PC-3 (cell line): ENCODE measurements around the gene TRAF3. TPM values are rescaled to one million over a fixed set of nuclear protein-coding genes. Genes with fewer than 3 reads are reported as not detected.

ENCODE experiments used
- ATAC-seq: fragments of 200-7000 bp; cut with Tn5 transposase; 2 replicates; pipeline ENCODE4 v1.9.1; 2020; ENCODE audit warnings: mild to moderate bottlenecking, moderate library complexity
- BruUV-seq: library from RNA; stranded (reverse); fragments of 400-500 nt; replicated peaks from 2 replicates; lab custom pipeline; 2021; lab: Mats Ljungman, UMichigan
- CTCF ChIA-PET: fragments of 300-600 bp; sonication (Branson Sonifier 250); formaldehyde crosslinking; loops from one replicate; lab custom pipeline; 2022; ENCODE audit warnings: antibody characterized with exemption; lab: Charles Lee
- POLR2A ChIA-PET: fragments of 300-600 bp; sonication (Branson Sonifier 250); formaldehyde crosslinking; loops from one replicate; lab custom pipeline; 2022; ENCODE audit warnings: antibody characterized with exemption; ENCODE audit not compliant: unreplicated experiment; lab: Charles Lee
- DNase-seq: peaks from one replicate; pipeline ENCODE4 v3.0.0-alpha.2; 2015
- H2AFZ ChIP-seq: fragments of 300-600 bp; sonication (generic); 2 replicates; pipeline ENCODE4 v1.6.0; 2016; ENCODE audit warnings: antibody characterized with exemption, low read length
- H3F3A ChIP-seq: fragments of 300-600 bp; sonication (generic); one replicate; pipeline ENCODE4 v1.6.0; 2017; ENCODE audit warnings: antibody characterized with exemption, low read length, control low read depth, mild to moderate bottlenecking; ENCODE audit not compliant: unreplicated experiment
- H3K27ac ChIP-seq: fragments of 300-600 bp; sonication (generic); 2 replicates; pipeline ENCODE4 v1.5.1; 2016; ENCODE audit warnings: mild to moderate bottlenecking, low read length
- H3K27me3 ChIP-seq: fragments of 300-600 bp; sonication (generic); 2 replicates; pipeline ENCODE4 v1.6.1; 2016; ENCODE audit warnings: low read length, mixed read lengths
- H3K36me3 ChIP-seq: fragments of 300-600 bp; sonication (generic); 2 replicates; pipeline ENCODE4 v1.6.1; 2016; ENCODE audit warnings: low read depth, mixed run types, low read length, mixed read lengths
- H3K4me1 ChIP-seq: fragments of 300-600 bp; sonication (generic); 2 replicates; pipeline ENCODE4 v1.5.1; 2016; ENCODE audit warnings: low read length; ENCODE audit not compliant: insufficient read depth
- H3K4me2 ChIP-seq: fragments of 300-600 bp; sonication (generic); 2 replicates; pipeline ENCODE4 v1.6.0; 2016; ENCODE audit warnings: low read length
- H3K4me3 ChIP-seq: fragments of 300-600 bp; sonication (generic); 2 replicates; pipeline ENCODE4 v1.5.1; 2016; ENCODE audit warnings: mild to moderate bottlenecking, low read length, mixed read lengths
- H3K79me2 ChIP-seq: fragments of 300-600 bp; sonication (generic); 2 replicates; pipeline ENCODE4 v1.6.1; 2017; ENCODE audit warnings: low read length, mixed read lengths
- H3K9ac ChIP-seq: fragments of 300-600 bp; sonication (generic); 2 replicates; pipeline ENCODE4 v1.6.0; 2016; ENCODE audit warnings: mild to moderate bottlenecking, low read length
- H3K9me2 ChIP-seq: fragments of 300-600 bp; sonication (generic); replicated peaks from 2 replicates; pipeline ENCODE4 v1.6.1; 2016; ENCODE audit warnings: mixed run types, low read length, mixed read lengths
- H3K9me3 ChIP-seq: fragments of 300-600 bp; sonication (generic); 2 replicates; pipeline ENCODE4 v1.6.1; 2016; ENCODE audit warnings: low read length, mixed read lengths
- H4K20me1 ChIP-seq: fragments of 300-600 bp; sonication (generic); 2 replicates; pipeline ENCODE4 v1.6.1; 2016; ENCODE audit warnings: low read length, mixed read lengths
- EZH2 ChIP-seq: fragments of 300-600 bp; sonication (generic); IDR thresholded peaks from one replicate; pipeline ENCODE4 v1.6.1; 2017; ENCODE audit warnings: antibody characterized with exemption, mild to moderate bottlenecking, low read length; ENCODE audit not compliant: unreplicated experiment
- EZH2phosphoT487 ChIP-seq: fragments of 300-600 bp; sonication (generic); IDR thresholded peaks from 2 replicates; pipeline ENCODE4 v1.6.1; 2018; ENCODE audit warnings: mild to moderate bottlenecking, antibody characterized with exemption, low read length, borderline replicate concordance
- intact Hi-C: fragments of 100-400 bp; cut with micrococcal nuclease; formaldehyde crosslinking; loops from 2 replicates; pipeline ENCODE4 v1.9.0; 2023
- total RNA-seq: library from RNA; depleted of rRNA; stranded (reverse); fragments of >200 nt; gene quantifications from 2 replicates; pipeline ENCODE4 v1.2.3, GENCODE V29; 2014
- TF ChIP-seq, protein P1 (sequence below): fragments of 300-600 bp; sonication (generic); conservative IDR thresholded peaks from 2 replicates; pipeline ENCODE4 v1.5.1; 2017; ENCODE audit warnings: antibody characterized with exemption, low read depth, mild to moderate bottlenecking, low read length

The TRAF3 gene
- total RNA-seq, 1 experiment from 2014 or later: 19.4 TPM

DNA sequence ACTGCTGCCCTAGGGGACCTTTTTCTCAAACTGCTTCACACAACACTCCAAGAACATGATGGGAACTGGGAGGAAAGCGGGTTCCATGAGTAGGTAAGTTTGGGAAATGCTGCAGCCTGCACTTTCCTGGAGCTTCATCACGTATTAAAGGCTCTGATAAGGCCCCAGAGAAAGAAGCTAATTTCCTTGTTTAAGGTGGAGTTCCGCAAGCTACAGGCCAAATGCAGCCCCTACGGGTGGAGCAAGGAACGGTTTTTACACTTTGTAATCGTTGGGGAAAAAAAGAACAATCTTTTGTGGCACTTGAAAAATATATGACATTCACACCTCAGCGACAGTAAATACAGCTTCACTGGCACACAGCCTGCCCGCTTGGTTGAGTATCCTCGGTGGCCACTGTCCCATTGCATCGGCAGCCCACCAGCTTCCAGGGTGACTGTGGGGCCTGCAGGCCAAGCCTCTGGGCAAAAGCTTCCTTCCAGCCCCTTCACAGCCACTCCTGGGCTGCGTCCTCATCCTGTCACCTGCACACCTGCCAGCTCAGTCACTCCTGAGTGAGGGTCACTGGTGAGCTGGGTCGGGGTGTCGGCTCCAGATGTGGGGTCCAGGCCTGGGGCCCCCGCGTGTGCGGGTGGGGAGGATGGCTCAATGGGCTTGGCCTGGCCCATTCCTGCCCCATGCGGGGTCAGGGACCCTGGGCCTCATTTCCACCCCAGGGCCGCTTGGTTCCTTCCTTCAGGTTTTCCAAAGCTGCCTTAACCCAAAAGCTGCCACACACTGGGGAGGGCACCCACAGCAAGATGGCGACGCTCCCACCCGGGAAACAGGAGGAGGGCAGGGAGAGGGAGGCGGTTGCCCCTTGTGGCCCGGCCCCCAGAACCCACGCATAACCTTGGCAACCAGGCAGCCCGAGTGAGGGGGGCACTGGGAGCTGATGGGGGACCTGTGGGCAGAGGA is 147.7 kb downstream of the TRAF3 start:
- no peaks in the 10 kb centered on the region for H3K4me1 ChIP-seq
- no peak overlapping the region for H3K4me2 ChIP-seq
- no peaks in the 10 kb centered on the region for H3K79me2 ChIP-seq
- H3K27me3 ChIP-seq: peaks cover 5% of the 10 kb centered on the region
- no peak for ATAC-seq
- no peaks in the 10 kb centered on the region for H3K36me3 ChIP-seq
- no peak overlapping the region for H3K4me3 ChIP-seq
- ChIA-PET POLR2A (no interaction called here), CTCF (no interaction called here)
- no peak overlapping the region for H3K9ac ChIP-seq
- H3K9me3 ChIP-seq: 0 out of 2 replicates have a peak, but pooled peaks cover 5% of the 10 kb centered on the region
- no peaks in the 10 kb centered on the region for H4K20me1 ChIP-seq
- TF ChIP-seq EZH2 (no peak), EZH2phosphoT487 (no peak)
- TF ChIP-seq, protein P1, sequence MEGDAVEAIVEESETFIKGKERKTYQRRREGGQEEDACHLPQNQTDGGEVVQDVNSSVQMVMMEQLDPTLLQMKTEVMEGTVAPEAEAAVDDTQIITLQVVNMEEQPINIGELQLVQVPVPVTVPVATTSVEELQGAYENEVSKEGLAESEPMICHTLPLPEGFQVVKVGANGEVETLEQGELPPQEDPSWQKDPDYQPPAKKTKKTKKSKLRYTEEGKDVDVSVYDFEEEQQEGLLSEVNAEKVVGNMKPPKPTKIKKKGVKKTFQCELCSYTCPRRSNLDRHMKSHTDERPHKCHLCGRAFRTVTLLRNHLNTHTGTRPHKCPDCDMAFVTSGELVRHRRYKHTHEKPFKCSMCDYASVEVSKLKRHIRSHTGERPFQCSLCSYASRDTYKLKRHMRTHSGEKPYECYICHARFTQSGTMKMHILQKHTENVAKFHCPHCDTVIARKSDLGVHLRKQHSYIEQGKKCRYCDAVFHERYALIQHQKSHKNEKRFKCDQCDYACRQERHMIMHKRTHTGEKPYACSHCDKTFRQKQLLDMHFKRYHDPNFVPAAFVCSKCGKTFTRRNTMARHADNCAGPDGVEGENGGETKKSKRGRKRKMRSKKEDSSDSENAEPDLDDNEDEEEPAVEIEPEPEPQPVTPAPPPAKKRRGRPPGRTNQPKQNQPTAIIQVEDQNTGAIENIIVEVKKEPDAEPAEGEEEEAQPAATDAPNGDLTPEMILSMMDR: 0 out of 2 replicates have a peak, but pooled peaks have one; percentile 9
- no peak for DNase-seq
- H3F3A ChIP-seq: no peaks in the 10 kb centered on the region
- intact Hi-C loops: no loop called here
- H3K27ac ChIP-seq: no peak overlapping the region
- H3K9me2 ChIP-seq: no peaks in the 10 kb centered on the region
- H2AFZ ChIP-seq: no peak overlapping the region
- BruUV-seq: no TSS peak

DNA sequence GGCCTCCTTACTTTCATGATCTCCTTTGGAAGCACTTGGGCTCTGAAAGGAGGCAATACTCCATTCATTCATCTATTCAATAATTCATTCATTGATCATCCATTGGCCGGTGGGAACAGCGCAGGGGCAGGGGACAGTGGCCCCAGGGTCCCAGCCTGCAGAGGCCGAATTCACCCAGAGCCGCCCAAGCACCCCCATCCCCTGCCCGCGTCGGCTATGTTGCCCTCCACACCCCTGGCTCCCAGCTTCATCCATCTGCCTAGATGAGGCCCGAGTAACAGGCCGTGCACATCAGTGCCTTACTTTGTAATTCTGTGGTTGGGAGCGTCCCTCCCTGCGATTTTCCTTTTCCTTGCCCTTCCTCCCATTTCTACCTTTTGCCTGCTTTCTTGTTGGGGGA is 148.4 kb downstream of the TRAF3 start:
- intact Hi-C loops: no loop called here

More for the DNA sequence above, 148.4 kb downstream of the TRAF3 start:
- Histone ChIP-seq H3K36me3 (no peaks in the 10 kb centered on the region), H3K27ac (no peak overlapping the region), H3K9me2 (no peaks in the 10 kb centered on the region), H3K79me2 (no peaks in the 10 kb centered on the region), H3F3A (no peaks in the 10 kb centered on the region), H2AFZ (no peak overlapping the region), H3K4me3 (no peak overlapping the region), H3K27me3 (peaks cover 5% of the 10 kb centered on the region), H3K9ac (no peak overlapping the region), H3K4me2 (no peak overlapping the region), H4K20me1 (no peaks in the 10 kb centered on the region), H3K4me1 (no peaks in the 10 kb centered on the region), H3K9me3 (0 out of 2 replicates have a peak, but pooled peaks cover under 1% of the 10 kb centered on the region)
- ATAC-seq (no peak), DNase-seq (no peak)
- no TSS peak for BruUV-seq
- POLR2A ChIA-PET: no interaction called here
- TF ChIP-seq EZH2phosphoT487 (no peak), EZH2 (no peak)
- TF ChIP-seq, protein P1: no peak
- CTCF ChIA-PET: no interaction called here
